GM13976 (cell line): ENCODE data around the gene RASGEF1B.

Experiments
- DNase-seq: peaks from one replicate; pipeline ENCODE4 v3.0.0; 2012; ENCODE audit warnings: low spot score
- in situ Hi-C: fragments of 300-500 bp; cut with MboI; formaldehyde crosslinking; loops from one replicate; pipeline ENCODE4 v1.12.0; 2022; ENCODE audit warnings: low sequenced_read_pairs, mixed read lengths, inconsistent platforms; ENCODE audit not compliant: unreplicated experiment
- TF ChIP-seq, protein P1 (sequence below): IDR thresholded peaks from 2 replicates; pipeline ENCODE4 v1.5.1; 2012; ENCODE audit warnings: borderline replicate concordance, mild to moderate bottlenecking; ENCODE audit not compliant: insufficient read depth; ENCODE audit errors: extremely low read depth, missing control alignments, control extremely low read depth

Gene RASGEF1B

GRCh38 chr4:81432825-81433224, 38.9 kb downstream of the RASGEF1B start:
- in situ Hi-C loops, result no loop called here
- TF ChIP-seq, protein P1, sequence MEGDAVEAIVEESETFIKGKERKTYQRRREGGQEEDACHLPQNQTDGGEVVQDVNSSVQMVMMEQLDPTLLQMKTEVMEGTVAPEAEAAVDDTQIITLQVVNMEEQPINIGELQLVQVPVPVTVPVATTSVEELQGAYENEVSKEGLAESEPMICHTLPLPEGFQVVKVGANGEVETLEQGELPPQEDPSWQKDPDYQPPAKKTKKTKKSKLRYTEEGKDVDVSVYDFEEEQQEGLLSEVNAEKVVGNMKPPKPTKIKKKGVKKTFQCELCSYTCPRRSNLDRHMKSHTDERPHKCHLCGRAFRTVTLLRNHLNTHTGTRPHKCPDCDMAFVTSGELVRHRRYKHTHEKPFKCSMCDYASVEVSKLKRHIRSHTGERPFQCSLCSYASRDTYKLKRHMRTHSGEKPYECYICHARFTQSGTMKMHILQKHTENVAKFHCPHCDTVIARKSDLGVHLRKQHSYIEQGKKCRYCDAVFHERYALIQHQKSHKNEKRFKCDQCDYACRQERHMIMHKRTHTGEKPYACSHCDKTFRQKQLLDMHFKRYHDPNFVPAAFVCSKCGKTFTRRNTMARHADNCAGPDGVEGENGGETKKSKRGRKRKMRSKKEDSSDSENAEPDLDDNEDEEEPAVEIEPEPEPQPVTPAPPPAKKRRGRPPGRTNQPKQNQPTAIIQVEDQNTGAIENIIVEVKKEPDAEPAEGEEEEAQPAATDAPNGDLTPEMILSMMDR, result no peak
- DNase-seq, result no peak

GRCh38 chr4:81431971-81432370, 39.7 kb downstream of the RASGEF1B start:
- TF ChIP-seq, protein P1, result no peak
- in situ Hi-C loops, result no loop called here
- DNase-seq, result no peak

GRCh38 chr4:81429607-81430006, 42.1 kb downstream of the RASGEF1B start:
- TF ChIP-seq, protein P1, result no peak
- no peak for DNase-seq
- in situ Hi-C loops, result no loop called here

GRCh38 chr4:81429031-81429430, 42.7 kb downstream of the RASGEF1B start:
- no peak for DNase-seq
- TF ChIP-seq, protein P1, result no peak
- in situ Hi-C loops, result no loop called here

- TF ChIP-seq, protein P1, result no peak
- in situ Hi-C loops, result no loop called here
- DNase-seq, result no peak
Measured at GRCh38 chr4:81428002-81428401, 43.7 kb downstream of the RASGEF1B start.

DNA sequence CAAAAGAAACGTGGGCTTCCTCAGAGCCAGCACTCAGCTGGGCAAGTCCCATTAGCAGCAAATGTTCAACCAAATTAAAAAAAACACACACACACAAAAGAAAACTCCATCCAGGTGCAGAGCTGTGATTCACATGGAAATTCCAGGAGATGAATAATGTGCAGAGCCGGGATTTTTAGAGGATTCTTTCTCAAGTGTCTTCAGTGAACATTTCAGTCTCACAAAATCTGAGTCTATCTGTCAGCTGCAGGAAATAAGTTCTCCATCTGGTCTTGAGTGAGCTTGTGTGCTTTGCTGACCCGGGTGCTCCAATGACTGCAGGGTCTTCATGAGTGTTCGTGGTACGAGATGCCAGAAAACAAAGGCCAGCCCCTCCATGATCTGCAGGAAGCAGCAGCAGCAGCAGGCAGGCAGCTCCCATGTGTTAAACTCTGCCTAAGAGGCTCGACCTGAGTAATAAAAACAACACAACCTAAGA, 44.3 kb downstream of the RASGEF1B start:
- TF ChIP-seq, protein P1, result no peak
- in situ Hi-C loops, result no loop called here

DNA sequence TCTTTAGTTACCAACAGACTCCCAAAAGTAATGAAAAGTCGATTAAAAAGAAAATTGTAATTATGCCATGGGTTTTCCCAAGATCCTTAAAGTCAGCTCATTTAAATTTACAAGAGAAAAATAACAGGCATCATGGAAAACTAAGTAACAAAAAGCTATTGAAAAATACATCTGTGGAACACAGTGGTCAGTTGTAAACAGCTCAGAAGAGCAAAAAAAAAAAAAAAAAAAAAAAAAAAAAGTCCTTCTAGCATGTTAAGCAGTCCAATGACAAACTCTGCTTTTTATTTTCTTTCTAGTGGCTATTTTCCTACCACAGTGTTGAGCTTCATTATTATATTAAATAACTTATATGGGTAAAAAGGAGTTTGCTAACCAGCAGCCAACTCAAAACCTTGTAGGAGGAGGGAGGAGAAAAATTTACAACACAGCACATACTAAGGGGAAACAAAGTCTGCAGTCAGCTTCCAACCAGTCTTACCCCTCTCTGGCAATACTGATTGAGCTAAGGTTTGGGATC, 44.9 kb downstream of the RASGEF1B start:
- no peak for DNase-seq
- TF ChIP-seq, protein P1, result no peak
- in situ Hi-C loops, result no loop called here

More for the DNA sequence above, 44.3 kb downstream of the RASGEF1B start:
- no peak for DNase-seq
